Nephron progenitor cell (in vitro differentiated cells): ENCODE results near the gene CHMP4A.

Source experiments
- DNase-seq: peaks from one replicate; pipeline ENCODE4 v3.0.0; 2021
- H3K27ac Mint-ChIP-seq: 2 replicates; pipeline ENCODE4 v1.8.0; 2021; ENCODE audit warnings: mild to moderate bottlenecking, moderate library complexity, mixed read lengths
- H3K27me3 Mint-ChIP-seq: 2 replicates; pipeline ENCODE4 v1.8.0; 2021; ENCODE audit warnings: mild to moderate bottlenecking, low read depth, mixed read lengths; ENCODE audit not compliant: poor library complexity
- H3K36me3 Mint-ChIP-seq: 2 replicates; pipeline ENCODE4 v1.8.0; 2021; ENCODE audit warnings: low read depth, mixed read lengths
- H3K4me1 Mint-ChIP-seq: 2 replicates; pipeline ENCODE4 v1.8.0; 2021; ENCODE audit warnings: mixed read lengths
- H3K4me3 Mint-ChIP-seq: 2 replicates; pipeline ENCODE4 v1.8.0; 2021; ENCODE audit warnings: mild to moderate bottlenecking, moderate library complexity, mixed read lengths
- H3K9me3 Mint-ChIP-seq: 2 replicates; pipeline ENCODE4 v1.8.0; 2021; ENCODE audit warnings: mild to moderate bottlenecking, moderate library complexity, mixed read lengths
- TF ChIP-seq, protein P1 (sequence below): fragments of 200-600 bp; sonication (generic); IDR thresholded peaks from 2 replicates; pipeline ENCODE4 v1.5.0; 2021; ENCODE audit warnings: antibody characterized with exemption

Gene CHMP4A

DNA sequence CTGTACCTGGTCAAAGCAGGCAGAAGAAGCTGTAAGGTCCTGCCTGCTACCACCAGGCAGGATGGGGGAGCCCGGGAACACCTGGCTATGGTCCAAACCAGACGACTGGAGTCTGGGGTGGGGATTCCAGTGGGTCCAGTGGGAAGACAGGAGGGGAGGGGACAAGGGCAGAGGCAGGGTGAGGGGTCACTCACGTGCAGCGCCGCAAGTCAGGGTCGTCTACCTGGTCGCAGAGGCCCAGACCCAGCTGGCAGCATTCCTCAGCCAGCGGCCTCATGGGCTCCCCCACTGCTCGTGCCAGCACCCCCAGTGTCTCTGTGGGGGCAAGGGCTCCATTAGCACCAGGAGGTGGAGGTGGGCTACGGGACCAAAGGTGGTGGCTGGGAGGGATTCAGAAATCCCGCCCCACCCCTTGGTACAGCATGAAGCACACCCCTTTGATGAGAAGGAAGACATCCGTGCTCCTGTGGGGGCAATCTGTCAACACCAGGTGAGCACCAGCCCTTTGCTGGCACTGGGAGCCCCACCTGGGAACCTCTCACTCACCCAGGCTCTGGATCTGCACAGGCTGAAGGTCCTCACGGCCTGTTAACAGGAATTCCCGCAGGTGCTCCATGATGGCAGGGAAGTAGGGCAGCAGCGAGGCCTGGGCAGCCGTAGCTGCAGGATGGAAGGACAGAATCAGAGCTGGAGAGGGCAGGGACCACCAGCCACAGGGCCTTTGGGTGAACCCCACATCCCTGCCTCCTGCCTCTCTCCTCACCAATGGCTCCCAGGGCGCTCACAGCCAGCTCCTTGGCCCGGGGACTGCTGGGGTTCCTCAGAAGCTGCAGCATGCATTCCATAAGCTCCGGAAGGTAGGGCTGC lies 29.0 kb downstream of the CHMP4A start:
- H3K9me3 Mint-ChIP-seq, result no peaks in the 10 kb centered on the region
- H3K27ac Mint-ChIP-seq, result no peak overlapping the region
- DNase-seq, result no peak
- peaks cover 13% of the 10 kb centered on the region for H3K36me3 Mint-ChIP-seq
- H3K4me1 Mint-ChIP-seq, result peaks cover 23% of the 10 kb centered on the region
- H3K4me3 Mint-ChIP-seq, result no peak overlapping the region
- TF ChIP-seq, protein P1, sequence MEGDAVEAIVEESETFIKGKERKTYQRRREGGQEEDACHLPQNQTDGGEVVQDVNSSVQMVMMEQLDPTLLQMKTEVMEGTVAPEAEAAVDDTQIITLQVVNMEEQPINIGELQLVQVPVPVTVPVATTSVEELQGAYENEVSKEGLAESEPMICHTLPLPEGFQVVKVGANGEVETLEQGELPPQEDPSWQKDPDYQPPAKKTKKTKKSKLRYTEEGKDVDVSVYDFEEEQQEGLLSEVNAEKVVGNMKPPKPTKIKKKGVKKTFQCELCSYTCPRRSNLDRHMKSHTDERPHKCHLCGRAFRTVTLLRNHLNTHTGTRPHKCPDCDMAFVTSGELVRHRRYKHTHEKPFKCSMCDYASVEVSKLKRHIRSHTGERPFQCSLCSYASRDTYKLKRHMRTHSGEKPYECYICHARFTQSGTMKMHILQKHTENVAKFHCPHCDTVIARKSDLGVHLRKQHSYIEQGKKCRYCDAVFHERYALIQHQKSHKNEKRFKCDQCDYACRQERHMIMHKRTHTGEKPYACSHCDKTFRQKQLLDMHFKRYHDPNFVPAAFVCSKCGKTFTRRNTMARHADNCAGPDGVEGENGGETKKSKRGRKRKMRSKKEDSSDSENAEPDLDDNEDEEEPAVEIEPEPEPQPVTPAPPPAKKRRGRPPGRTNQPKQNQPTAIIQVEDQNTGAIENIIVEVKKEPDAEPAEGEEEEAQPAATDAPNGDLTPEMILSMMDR, result no peak
- H3K27me3 Mint-ChIP-seq, result peaks cover 6% of the 10 kb centered on the region

DNA sequence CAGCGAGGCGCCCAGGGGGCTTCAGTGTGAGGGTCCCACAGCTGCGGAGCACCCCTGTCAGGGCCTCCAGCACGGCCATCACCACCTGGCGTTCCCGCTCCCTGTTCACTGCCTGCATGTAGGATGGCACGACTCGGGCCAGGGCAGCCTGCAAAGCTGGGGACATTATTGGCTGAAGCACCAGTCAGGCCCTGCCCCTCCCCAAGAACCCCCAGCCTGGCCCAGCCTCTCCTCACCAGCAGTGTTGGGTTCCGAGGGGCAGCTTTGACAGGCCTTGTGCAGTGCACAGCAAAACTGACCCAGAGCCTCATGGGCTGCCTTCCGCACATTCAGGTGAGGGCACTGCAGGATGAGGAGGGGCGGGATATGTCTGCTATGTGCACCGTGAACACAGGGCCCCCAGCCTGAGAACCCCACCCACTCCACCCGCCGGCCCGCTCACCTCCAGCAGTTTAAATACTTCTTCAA lies 30.2 kb downstream of the CHMP4A start:
- peaks cover 20% of the 10 kb centered on the region for H3K4me1 Mint-ChIP-seq
- TF ChIP-seq, protein P1, result no peak
- no peak for DNase-seq
- H3K4me3 Mint-ChIP-seq, result no peak overlapping the region
- H3K27ac Mint-ChIP-seq, result no peak overlapping the region
- peaks cover 6% of the 10 kb centered on the region for H3K27me3 Mint-ChIP-seq
- peaks cover 21% of the 10 kb centered on the region for H3K36me3 Mint-ChIP-seq
- no peaks in the 10 kb centered on the region for H3K9me3 Mint-ChIP-seq

DNA sequence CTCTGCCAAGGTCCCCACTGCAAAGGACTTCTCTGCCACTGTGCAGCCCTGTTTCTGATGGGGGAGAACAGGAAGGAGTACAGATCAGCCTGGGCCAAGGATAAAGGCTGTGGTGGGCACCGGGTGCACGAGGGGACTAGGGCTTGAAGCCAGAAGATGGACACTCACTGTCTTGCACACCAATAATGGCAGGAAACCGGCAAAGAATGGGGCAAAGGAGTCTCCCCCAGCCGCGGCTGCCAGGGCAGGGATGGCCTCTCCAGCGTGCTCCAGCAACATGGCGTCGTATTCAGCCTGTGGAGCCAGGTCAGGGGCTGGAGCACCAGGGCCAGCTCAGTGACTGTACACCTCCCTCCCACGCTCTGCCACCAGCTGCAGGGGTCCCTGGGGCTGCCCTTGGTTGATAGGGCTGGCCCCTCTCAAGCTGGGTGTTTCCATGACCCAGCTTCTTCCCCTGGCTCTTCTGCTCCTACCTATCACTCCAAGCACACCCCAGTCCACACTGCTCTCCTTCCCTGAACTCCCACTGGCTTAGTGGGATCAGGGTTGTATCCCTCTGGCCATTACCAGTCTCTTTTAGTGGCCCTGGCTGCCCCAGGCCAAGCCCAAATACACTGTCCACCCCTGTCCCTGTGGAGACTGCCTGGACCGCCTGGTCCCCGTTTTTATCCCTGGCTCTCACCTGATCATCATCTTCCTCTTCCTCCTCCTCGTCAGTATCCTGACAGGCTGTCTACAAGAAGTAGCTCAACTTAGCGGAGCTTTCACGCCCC lies 31.0 kb downstream of the CHMP4A start:
- H3K36me3 Mint-ChIP-seq, result peaks cover 22% of the 10 kb centered on the region
- DNase-seq, result no peak
- H3K27me3 Mint-ChIP-seq, result peaks cover 2% of the 10 kb centered on the region
- TF ChIP-seq, protein P1, result no peak
- no peak overlapping the region for H3K4me3 Mint-ChIP-seq
- H3K9me3 Mint-ChIP-seq, result no peaks in the 10 kb centered on the region
- peaks cover 13% of the 10 kb centered on the region for H3K4me1 Mint-ChIP-seq
- H3K27ac Mint-ChIP-seq, result peak overlapping the region; percentile 97

DNA sequence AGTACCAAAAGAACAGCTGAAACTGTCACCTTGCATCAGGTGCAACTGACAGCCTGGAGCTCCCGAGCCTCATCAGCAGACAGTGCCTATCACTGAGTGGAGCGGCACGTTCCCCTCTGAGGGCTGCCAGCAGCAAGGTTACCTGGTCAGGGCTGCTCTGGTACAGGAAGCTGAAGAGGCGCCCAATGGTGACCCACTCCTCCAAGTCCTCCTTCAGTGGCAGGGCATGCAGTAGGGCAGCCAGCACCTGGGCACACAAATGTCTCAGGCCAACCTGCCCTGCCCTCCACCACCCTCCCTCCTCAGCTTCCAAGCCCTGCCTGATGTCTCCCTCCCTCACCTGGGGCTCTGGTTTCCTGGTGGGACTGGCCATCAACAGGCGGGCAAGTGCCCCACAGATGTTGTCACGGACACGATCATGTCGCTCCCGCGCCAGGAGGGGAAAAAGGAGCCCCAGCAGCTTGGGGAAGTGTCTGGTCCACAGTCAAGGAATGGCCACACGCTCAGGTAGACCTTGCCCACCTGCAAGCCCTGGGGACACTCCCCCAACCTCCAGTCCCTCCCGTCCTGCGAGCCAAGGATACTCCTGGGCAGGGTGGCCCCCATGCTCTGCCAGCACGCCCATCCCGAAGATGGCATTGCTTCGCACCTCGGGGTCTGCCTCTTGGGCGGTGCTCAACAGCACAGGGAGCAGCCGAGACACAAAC lies 31.8 kb downstream of the CHMP4A start:
- Mint-ChIP-seq H3K27ac (peak overlapping the region; percentile 97), H3K4me1 (peaks cover 8% of the 10 kb centered on the region), H3K27me3 (peaks cover 2% of the 10 kb centered on the region), H3K4me3 (no peak overlapping the region), H3K9me3 (no peaks in the 10 kb centered on the region), H3K36me3 (peaks cover 27% of the 10 kb centered on the region)
- TF ChIP-seq, protein P1, result no peak
- DNase-seq, result no peak

DNA sequence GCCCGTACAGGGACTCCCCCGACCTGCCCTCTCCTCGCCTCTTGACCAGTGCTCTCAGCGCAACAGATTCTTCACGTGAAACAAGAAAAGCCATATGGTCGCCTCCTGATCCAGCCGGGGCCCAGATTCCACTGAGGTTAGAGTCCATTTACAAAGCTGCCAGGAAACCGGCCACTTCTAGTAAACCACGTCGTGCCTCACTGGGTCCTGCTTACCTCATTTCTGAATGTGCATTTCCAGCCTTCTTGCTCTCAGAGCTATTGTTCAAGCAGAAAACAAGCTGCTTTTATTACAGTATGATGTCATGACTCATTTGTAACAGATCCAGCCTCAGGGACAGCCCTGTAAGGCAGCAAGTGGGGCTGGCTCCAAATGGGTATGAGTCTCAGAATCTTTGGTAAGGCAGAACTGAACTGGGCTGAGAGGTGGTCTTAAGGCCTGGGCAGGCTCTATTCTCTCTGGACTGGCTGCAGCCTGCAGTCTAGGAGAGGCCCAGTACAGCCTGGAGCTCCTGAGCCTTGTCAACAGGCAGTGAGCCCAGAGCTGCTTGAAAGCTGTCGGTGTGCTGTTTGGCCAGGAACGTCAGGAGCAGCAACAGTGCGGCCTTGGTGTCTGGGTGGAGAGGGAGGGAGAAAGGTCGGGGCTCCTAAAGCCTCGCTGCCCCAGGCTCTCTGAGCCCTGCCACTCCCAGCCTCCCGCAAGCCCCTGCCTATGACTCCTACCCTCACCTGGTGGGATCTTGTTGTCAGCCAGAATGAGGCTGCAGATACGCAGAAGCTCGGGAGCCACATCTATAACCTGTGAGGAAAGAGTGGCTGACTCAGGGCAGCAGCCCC lies 33.1 kb downstream of the CHMP4A start:
- peaks cover 9% of the 10 kb centered on the region for H3K4me1 Mint-ChIP-seq
- TF ChIP-seq, protein P1, result no peak
- no peaks in the 10 kb centered on the region for H3K27me3 Mint-ChIP-seq
- H3K36me3 Mint-ChIP-seq, result peaks cover 22% of the 10 kb centered on the region
- peak overlapping the region; percentile 93 for H3K27ac Mint-ChIP-seq
- DNase-seq, result no peak
- H3K9me3 Mint-ChIP-seq, result no peaks in the 10 kb centered on the region
- no peak overlapping the region for H3K4me3 Mint-ChIP-seq
